ENCODE data around the gene C19orf25.
A peak's percentile ranks its signal among the peaks of the same experiment; 100 is the strongest.

C19orf25 gene

GRCh38 chr19:1449467-1450442, 29.3 kb downstream of the C19orf25 start, which contains the start of gene APC2:
Gene APC2, plus strand, starts transcription at chr19:1450121. Its CDS starts 2,881 bp downstream, at chr19:1453002.
- H3K4me1 ChIP-seq (ENCODE audit: control insufficient read depth in 5 of 5, insufficient read depth in 5 of 5, low read length in 5 of 5): peaks cover 5 to 36% (median 30%) of the 10 kb centered on the region in 5 donors
- H3K9me3 ChIP-seq (ENCODE audit: control insufficient read depth in 5 of 5, low read length in 5 of 5): no peaks in the 10 kb centered on the region
- no peak within 1 kb of the TSS for H3K4me3 ChIP-seq (ENCODE audit: low read depth in 1 of 5, low read length in 5 of 5)
- no peak within 1 kb of the TSS for H3K27ac ChIP-seq (ENCODE audit: low read depth, low read length)
- H3K36me3 ChIP-seq (ENCODE audit: control insufficient read depth in 5 of 5, insufficient read depth in 5 of 5, low read length in 5 of 5): no peaks in the 10 kb centered on the region
- H3K27me3 ChIP-seq (ENCODE audit: control insufficient read depth in 5 of 5, insufficient read depth in 4 of 5, low read length in 5 of 5): peaks cover 50 to 71% (median 63%) of the 10 kb centered on the region in 5 donors
- H3K9ac ChIP-seq (ENCODE audit: low read length in 5 of 5): no peak within 1 kb of the TSS

- H3K27me3 ChIP-seq (ENCODE audit: control insufficient read depth in 5 of 5, insufficient read depth in 4 of 5, low read length in 5 of 5): peaks cover 47 to 68% (median 59%) of the 10 kb centered on the region in 5 donors
- H3K9ac ChIP-seq (ENCODE audit: low read length in 5 of 5): no peak overlapping the region
- no peaks in the 10 kb centered on the region for H3K9me3 ChIP-seq (ENCODE audit: control insufficient read depth in 5 of 5, low read length in 5 of 5)
- no peak overlapping the region for H3K27ac ChIP-seq (ENCODE audit: low read depth, low read length)
- peaks cover 0 to 1% (median 0%) of the 10 kb centered on the region in 5 donors for H3K36me3 ChIP-seq (ENCODE audit: control insufficient read depth in 5 of 5, insufficient read depth in 5 of 5, low read length in 5 of 5)
- no peak overlapping the region for H3K4me3 ChIP-seq (ENCODE audit: low read depth in 1 of 5, low read length in 5 of 5)
- H3K4me1 ChIP-seq (ENCODE audit: control insufficient read depth in 5 of 5, insufficient read depth in 5 of 5, low read length in 5 of 5): peaks cover under 1 to 26% (median 21%) of the 10 kb centered on the region in 5 donors
These were observed 31.1 kb downstream of the C19orf25 start for GRCh38 chr19:1447944-1448343.

- Histone ChIP-seq H3K36me3 (ENCODE audit: control insufficient read depth in 5 of 5, insufficient read depth in 5 of 5, low read length in 5 of 5) (peaks cover 0 to 6% (median 4%) of the 10 kb centered on the region in 5 donors), H3K9ac (ENCODE audit: low read length in 5 of 5) (no peak overlapping the region), H3K27me3 (ENCODE audit: control insufficient read depth in 5 of 5, insufficient read depth in 4 of 5, low read length in 5 of 5) (peaks cover 43 to 64% (median 54%) of the 10 kb centered on the region in 5 donors), H3K27ac (ENCODE audit: low read depth, low read length) (no peak overlapping the region), H3K4me1 (ENCODE audit: control insufficient read depth in 5 of 5, insufficient read depth in 5 of 5, low read length in 5 of 5) (peaks cover 0 to 23% (median 18%) of the 10 kb centered on the region in 5 donors), H3K4me3 (ENCODE audit: low read depth in 1 of 5, low read length in 5 of 5) (no peak overlapping the region), H3K9me3 (ENCODE audit: control insufficient read depth in 5 of 5, low read length in 5 of 5) (no peaks in the 10 kb centered on the region)
These were observed 31.5 kb downstream of the C19orf25 start for GRCh38 chr19:1447504-1447903.

- Histone ChIP-seq H3K27me3 (ENCODE audit: control insufficient read depth in 5 of 5, insufficient read depth in 4 of 5, low read length in 5 of 5) (peaks cover 39 to 57% (median 49%) of the 10 kb centered on the region in 5 donors), H3K36me3 (ENCODE audit: control insufficient read depth in 5 of 5, insufficient read depth in 5 of 5, low read length in 5 of 5) (peaks cover 0 to 12% (median 10%) of the 10 kb centered on the region in 5 donors), H3K27ac (ENCODE audit: low read depth, low read length) (no peak overlapping the region), H3K9ac (ENCODE audit: low read length in 5 of 5) (no peak overlapping the region), H3K4me1 (ENCODE audit: control insufficient read depth in 5 of 5, insufficient read depth in 5 of 5, low read length in 5 of 5) (peaks cover 0 to 22% (median 18%) of the 10 kb centered on the region in 5 donors), H3K9me3 (ENCODE audit: control insufficient read depth in 5 of 5, low read length in 5 of 5) (no peaks in the 10 kb centered on the region), H3K4me3 (ENCODE audit: low read depth in 1 of 5, low read length in 5 of 5) (no peak overlapping the region)
These were observed 32.1 kb downstream of the C19orf25 start for GRCh38 chr19:1446713-1447481.

- peaks cover 37 to 50% (median 42%) of the 10 kb centered on the region in 5 donors for H3K27me3 ChIP-seq (ENCODE audit: control insufficient read depth in 5 of 5, insufficient read depth in 4 of 5, low read length in 5 of 5)
- peaks cover 0 to 23% (median 18%) of the 10 kb centered on the region in 5 donors for H3K4me1 ChIP-seq (ENCODE audit: control insufficient read depth in 5 of 5, insufficient read depth in 5 of 5, low read length in 5 of 5)
These were observed 32.9 kb downstream of the C19orf25 start for GRCh38 chr19:1445932-1446712.

GRCh38 chr19:1445185-1445931, 33.7 kb downstream of the C19orf25 start:
- Histone ChIP-seq H3K27ac (ENCODE audit: low read depth, low read length) (no peak overlapping the region), H3K36me3 (ENCODE audit: control insufficient read depth in 5 of 5, insufficient read depth in 5 of 5, low read length in 5 of 5) (peaks cover 0 to 27% (median 26%) of the 10 kb centered on the region in 5 donors), H3K9me3 (ENCODE audit: control insufficient read depth in 5 of 5, low read length in 5 of 5) (no peaks in the 10 kb centered on the region), H3K4me1 (ENCODE audit: control insufficient read depth in 5 of 5, insufficient read depth in 5 of 5, low read length in 5 of 5) (peaks cover 0 to 31% (median 18%) of the 10 kb centered on the region in 5 donors), H3K27me3 (ENCODE audit: control insufficient read depth in 5 of 5, insufficient read depth in 4 of 5, low read length in 5 of 5) (peaks cover 29 to 42% (median 34%) of the 10 kb centered on the region in 5 donors), H3K9ac (ENCODE audit: low read length in 5 of 5) (peak overlapping the region in 2 of 5 donors; percentile 37 to 45), H3K4me3 (ENCODE audit: low read depth in 1 of 5, low read length in 5 of 5) (peak overlapping the region in 4 of 5 donors; percentile 27 to 61 (median 39))

More at GRCh38 chr19:1445932-1446712, 32.9 kb downstream of the C19orf25 start:
- Histone ChIP-seq H3K9me3 (ENCODE audit: control insufficient read depth in 5 of 5, low read length in 5 of 5) (no peaks in the 10 kb centered on the region), H3K4me3 (ENCODE audit: low read depth in 1 of 5, low read length in 5 of 5) (no peak overlapping the region), H3K9ac (ENCODE audit: low read length in 5 of 5) (no peak overlapping the region), H3K27ac (ENCODE audit: low read depth, low read length) (no peak overlapping the region), H3K36me3 (ENCODE audit: control insufficient read depth in 5 of 5, insufficient read depth in 5 of 5, low read length in 5 of 5) (peaks cover 0 to 19% (median 18%) of the 10 kb centered on the region in 5 donors)

GRCh38 chr19:1441677-1442438, 37.2 kb downstream of the C19orf25 start:
- Histone ChIP-seq H3K36me3 (ENCODE audit: control insufficient read depth in 5 of 5, insufficient read depth in 5 of 5, low read length in 5 of 5) (peaks cover 0 to 36% (median 34%) of the 10 kb centered on the region in 5 donors), H3K4me3 (ENCODE audit: low read depth in 1 of 5, low read length in 5 of 5) (no peak overlapping the region), H3K4me1 (ENCODE audit: control insufficient read depth in 5 of 5, insufficient read depth in 5 of 5, low read length in 5 of 5) (peaks cover 4 to 50% (median 34%) of the 10 kb centered on the region in 5 donors), H3K9ac (ENCODE audit: low read length in 5 of 5) (no peak overlapping the region), H3K27ac (ENCODE audit: low read depth, low read length) (no peak overlapping the region), H3K27me3 (ENCODE audit: control insufficient read depth in 5 of 5, insufficient read depth in 4 of 5, low read length in 5 of 5) (peaks cover under 1 to 12% (median 6%) of the 10 kb centered on the region in 5 donors), H3K9me3 (ENCODE audit: control insufficient read depth in 5 of 5, low read length in 5 of 5) (no peaks in the 10 kb centered on the region)

- H3K9ac ChIP-seq (ENCODE audit: low read length in 5 of 5): peak overlapping the region in 1 of 5 donors; percentile 56
These were observed 38.0 kb downstream of the C19orf25 start for GRCh38 chr19:1441022-1441426.

More at GRCh38 chr19:1441022-1441426, 38.0 kb downstream of the C19orf25 start:
- no peak overlapping the region for H3K4me3 ChIP-seq (ENCODE audit: low read depth in 1 of 5, low read length in 5 of 5)
- no peaks in the 10 kb centered on the region for H3K9me3 ChIP-seq (ENCODE audit: control insufficient read depth in 5 of 5, low read length in 5 of 5)
- no peak overlapping the region for H3K27ac ChIP-seq (ENCODE audit: low read depth, low read length)
- H3K27me3 ChIP-seq (ENCODE audit: control insufficient read depth in 5 of 5, insufficient read depth in 4 of 5, low read length in 5 of 5): peaks cover 0 to 5% (median 0%) of the 10 kb centered on the region in 5 donors
- peaks cover 0 to 36% (median 34%) of the 10 kb centered on the region in 5 donors for H3K36me3 ChIP-seq (ENCODE audit: control insufficient read depth in 5 of 5, insufficient read depth in 5 of 5, low read length in 5 of 5)
- peaks cover 4 to 42% (median 30%) of the 10 kb centered on the region in 5 donors for H3K4me1 ChIP-seq (ENCODE audit: control insufficient read depth in 5 of 5, insufficient read depth in 5 of 5, low read length in 5 of 5)

All from subcutaneous abdominal adipose tissue (tissue), 5 donors.